ENCODE results near the gene SNORC. TPM values are rescaled to one million over a fixed set of nuclear protein-coding genes. Genes with fewer than 3 reads are reported as not detected.

Gene SNORC
- total RNA-seq, 3 donors from 2014 or later, result 13.3 to 48.1 (median 31.5) TPM

GRCh38 chr2:232888099-232888836, 18.2 kb downstream of the SNORC start:
- DNase-seq (peak in 2 of 3 donors; percentile 8 to 20), ATAC-seq (no peak)
- Histone ChIP-seq H3K4me1 (ENCODE audit: low read depth) (no peaks in the 10 kb centered on the region), H3K36me3 (ENCODE audit: low read depth) (no peaks in the 10 kb centered on the region), H3K9me3 (no peaks in the 10 kb centered on the region), H3K4me3 (no peak overlapping the region)
- no peak for TF ChIP-seq CTCF (IDR thresholded peaks at IDR 0.05)
- intact Hi-C loops (cut with DNase I, micrococcal nuclease), result no loop called here

- Histone ChIP-seq H3K9me3 (no peaks in the 10 kb centered on the region), H3K4me3 (no peak overlapping the region), H3K36me3 (ENCODE audit: low read depth) (no peaks in the 10 kb centered on the region), H3K4me1 (ENCODE audit: low read depth) (no peaks in the 10 kb centered on the region)
- no peak for TF ChIP-seq CTCF (IDR thresholded peaks at IDR 0.05)
- DNase-seq, result peak in 1 of 3 donors; percentile 22
- intact Hi-C loops (cut with DNase I, micrococcal nuclease), result no loop called here
- ATAC-seq, result no peak
Observed at GRCh38 chr2:232888839-232889529, 18.9 kb downstream of the SNORC start.

- no peaks in the 10 kb centered on the region for H3K9me3 ChIP-seq
- no peaks in the 10 kb centered on the region for H3K36me3 ChIP-seq (ENCODE audit: low read depth)
- ATAC-seq (no peak), DNase-seq (peak in 1 of 3 donors; percentile 32)
- intact Hi-C loops (cut with DNase I, micrococcal nuclease), result no loop called here
- no peaks in the 10 kb centered on the region for H3K4me1 ChIP-seq (ENCODE audit: low read depth)
- TF ChIP-seq CTCF (IDR thresholded peaks at IDR 0.05), result no peak
- no peak overlapping the region for H3K4me3 ChIP-seq
Observed at GRCh38 chr2:232889876-232890401, 19.9 kb downstream of the SNORC start.

GRCh38 chr2:232890536-232890895, 20.5 kb downstream of the SNORC start:
- Histone ChIP-seq H3K4me3 (no peak overlapping the region), H3K4me1 (ENCODE audit: low read depth) (no peaks in the 10 kb centered on the region), H3K9me3 (no peaks in the 10 kb centered on the region), H3K36me3 (ENCODE audit: low read depth) (no peaks in the 10 kb centered on the region)
- no peak for ATAC-seq
- TF ChIP-seq CTCF (IDR thresholded peaks at IDR 0.05), result no peak
- intact Hi-C loops (cut with DNase I, micrococcal nuclease), result no loop called here
- DNase-seq, result peak in 1 of 3 donors; percentile 17

GRCh38 chr2:232890896-232891601, 21.0 kb downstream of the SNORC start:
- H3K4me1 ChIP-seq (ENCODE audit: low read depth), result no peaks in the 10 kb centered on the region
- H3K36me3 ChIP-seq (ENCODE audit: low read depth), result no peaks in the 10 kb centered on the region
- ATAC-seq, result no peak
- intact Hi-C loops (cut with DNase I, micrococcal nuclease), result no loop called here
- no peaks in the 10 kb centered on the region for H3K9me3 ChIP-seq
- peak in 2 of 3 donors; percentile 8 to 42 for DNase-seq
- no peak for TF ChIP-seq CTCF (IDR thresholded peaks at IDR 0.05)
- H3K4me3 ChIP-seq, result no peak overlapping the region

Measured in mucosa of descending colon (tissue), 3 donors.